ENCODE measurements around the gene SIX3. TPM values are rescaled to one million over a fixed set of nuclear protein-coding genes. Genes with fewer than 3 reads are reported as not detected.

The SIX3 gene
- total and polyA plus RNA-seq, 2 donors (not counting 1 experiment from before 2014, with no cell fraction given), result not detected

DNA sequence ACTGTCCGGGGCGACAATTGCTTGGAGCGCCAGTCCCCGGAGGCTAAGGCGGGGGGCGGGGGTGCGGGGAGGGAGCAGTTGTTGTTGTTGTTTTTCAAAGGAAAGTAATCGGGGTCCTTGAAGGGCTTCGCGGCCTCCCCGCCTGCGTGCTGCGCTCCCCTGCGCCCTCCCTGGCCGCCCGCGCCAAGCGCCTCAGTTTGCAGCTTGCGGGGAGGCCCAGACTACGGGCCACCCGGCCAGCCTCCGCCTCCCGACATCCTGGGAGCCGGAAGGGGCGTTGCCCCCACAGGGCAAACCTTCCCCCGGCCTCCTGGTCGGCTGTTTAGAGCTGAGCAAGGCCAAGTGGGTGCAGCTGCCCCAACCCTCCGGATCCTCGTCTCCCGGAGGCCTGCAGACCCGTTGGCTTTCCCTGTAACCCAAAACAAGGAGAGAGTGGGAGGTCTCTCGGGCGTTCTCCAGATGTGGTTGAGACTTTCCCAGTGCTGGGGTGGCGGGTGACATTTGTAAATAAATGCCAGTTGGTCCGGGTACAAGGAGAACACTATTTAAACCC is 3.7 kb upstream of the SIX3 start:
- peak overlapping the region; percentile 68 for H3K4me3 Mint-ChIP-seq
- Histone ChIP-seq H3K9ac (ENCODE audit: low read length) (peak overlapping the region; percentile 32), H2AFZ (ENCODE audit: insufficient read depth, low read depth, low read length, poor library complexity, severe bottlenecking) (peak overlapping the region; percentile 22), H3K27me3 (replicated peaks in 1 of 4; ENCODE audit: control extremely low read depth in 1 of 4, control insufficient read depth in 3 of 4, insufficient read depth in 4 of 4, low read length in 3 of 4) (peaks cover 0 to 98% (median 69%) of the 10 kb centered on the region in 4 experiments), H3K4me1 (ENCODE audit: control insufficient read depth in 2 of 2, insufficient read depth in 2 of 2, low read length in 2 of 2) (peaks cover 85 to 92% of the 10 kb centered on the region in 2 donors), H3K4me2 (replicated peaks; ENCODE audit: low read depth, low read length, poor library complexity, severe bottlenecking) (peak overlapping the region; percentile 83), H3K79me2 (ENCODE audit: control insufficient read depth, insufficient read depth, low read length) (no peaks in the 10 kb centered on the region), H3K9me3 (ENCODE audit: control extremely low read depth in 1 of 3, control insufficient read depth in 2 of 3, insufficient read depth in 1 of 3, low read length in 2 of 3) (peaks cover 0 to 80% (median 0%) of the 10 kb centered on the region in 3 donors), H3K4me3 (ENCODE audit: control extremely low read depth in 1 of 5, extremely low read depth in 1 of 5, insufficient read depth in 1 of 5, low read depth in 2 of 5, low read length in 4 of 5) (peak overlapping the region in 2 of 5 experiments; percentile 18 to 23), H3K36me3 (replicated peaks in 1 of 2; ENCODE audit: control extremely low read depth in 1 of 2, control insufficient read depth in 1 of 2, extremely low read depth in 1 of 2, insufficient read depth in 2 of 2, low read length in 1 of 2) (no peaks in the 10 kb centered on the region), H4K20me1 (ENCODE audit: control insufficient read depth, insufficient read depth, low read length, poor library complexity, severe bottlenecking) (no peaks in the 10 kb centered on the region), H3K27ac (ENCODE audit: low read length in 2 of 2) (no peak overlapping the region)
- TF ChIP-seq EZH2 (IDR thresholded peaks at IDR 0.05; ENCODE audit: borderline replicate concordance, insufficient read depth, low read depth, low read length, poor library complexity, severe bottlenecking), result peak; percentile 43
- TF ChIP-seq, protein P1, sequence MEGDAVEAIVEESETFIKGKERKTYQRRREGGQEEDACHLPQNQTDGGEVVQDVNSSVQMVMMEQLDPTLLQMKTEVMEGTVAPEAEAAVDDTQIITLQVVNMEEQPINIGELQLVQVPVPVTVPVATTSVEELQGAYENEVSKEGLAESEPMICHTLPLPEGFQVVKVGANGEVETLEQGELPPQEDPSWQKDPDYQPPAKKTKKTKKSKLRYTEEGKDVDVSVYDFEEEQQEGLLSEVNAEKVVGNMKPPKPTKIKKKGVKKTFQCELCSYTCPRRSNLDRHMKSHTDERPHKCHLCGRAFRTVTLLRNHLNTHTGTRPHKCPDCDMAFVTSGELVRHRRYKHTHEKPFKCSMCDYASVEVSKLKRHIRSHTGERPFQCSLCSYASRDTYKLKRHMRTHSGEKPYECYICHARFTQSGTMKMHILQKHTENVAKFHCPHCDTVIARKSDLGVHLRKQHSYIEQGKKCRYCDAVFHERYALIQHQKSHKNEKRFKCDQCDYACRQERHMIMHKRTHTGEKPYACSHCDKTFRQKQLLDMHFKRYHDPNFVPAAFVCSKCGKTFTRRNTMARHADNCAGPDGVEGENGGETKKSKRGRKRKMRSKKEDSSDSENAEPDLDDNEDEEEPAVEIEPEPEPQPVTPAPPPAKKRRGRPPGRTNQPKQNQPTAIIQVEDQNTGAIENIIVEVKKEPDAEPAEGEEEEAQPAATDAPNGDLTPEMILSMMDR (IDR thresholded peaks at IDR 0.05), result no peak
- WGBS (ENCODE audit: insufficient coverage), result 6% methylated on average over 31 of the region's 35 CpGs
- CTCF ChIA-PET, result interaction anchor here (0.8 kb wide), 1 partner anchor 13 kb away, joined by 3 read pairs; no protein-coding TSS in a partner anchor
- POLR2A ChIA-PET, result interaction anchor here (0.6 kb wide), 1 partner anchor 631 kb away, joined by 8 read pairs; no protein-coding TSS in a partner anchor
- peaks cover 54% of the 10 kb centered on the region for H3K4me1 Mint-ChIP-seq
- ATAC-seq (ENCODE audit: low read depth) (no peak), DNase-seq (peak; percentile 45)
- intact Hi-C loops (cut with micrococcal nuclease), result no loop called here
- no peak overlapping the region for H3K27ac Mint-ChIP-seq
- H3K9me3 Mint-ChIP-seq (ENCODE audit: insufficient read depth), result no peaks in the 10 kb centered on the region
- H3K27me3 Mint-ChIP-seq, result peaks cover 58% of the 10 kb centered on the region

Data from B cell (primary cell).